Kidney (tissue), 14 donors: ENCODE data around the gene AP4E1. TPM values are rescaled to one million over a fixed set of nuclear protein-coding genes. Genes with fewer than 3 reads are reported as not detected.

ENCODE experiments used
- DNase-seq, 5 donors: peaks; one replicate each; pipeline ENCODE4 v3.0.0-alpha.2; 2013 to 2020
- FAIRE-seq: peaks from 2 replicates; lab custom pipeline; 2012; peaks lifted over from hg19 to GRCh38; lab: Jason Lieb, UNC
- H3K27ac ChIP-seq, 2 donors: one replicate each; pipeline ENCODE4 v1.7.0; 2013; ENCODE audit warnings: low read depth in 2 of 2, low read length in 2 of 2, inconsistent platforms in 1 of 2
- H3K27me3 ChIP-seq: one replicate; pipeline ENCODE4 v1.7.1; 2013; ENCODE audit warnings: low read length, inconsistent platforms; ENCODE audit not compliant: control insufficient read depth, insufficient read depth
- H3K36me3 ChIP-seq, 3 donors: one replicate each; pipeline versions ENCODE4 v1.7.0 to v1.7.1; 2013; ENCODE audit warnings: low read length in 3 of 3, control low read depth in 1 of 3, inconsistent platforms in 1 of 3; ENCODE audit not compliant: insufficient read depth in 3 of 3, control insufficient read depth in 2 of 3
- H3K4me1 ChIP-seq, 3 donors: one replicate each; pipeline versions ENCODE4 v1.7.0 to v1.7.1; 2013; ENCODE audit warnings: low read length in 3 of 3, inconsistent platforms in 1 of 3, low read depth in 1 of 3; ENCODE audit not compliant: control insufficient read depth in 2 of 3, insufficient read depth in 2 of 3
- H3K4me3 ChIP-seq, 3 donors: one replicate each; pipeline versions ENCODE4 v1.7.0 to v1.8.1; 2013; ENCODE audit warnings: low read length in 3 of 3, control low read depth in 1 of 3, inconsistent platforms in 1 of 3
- H3K9ac ChIP-seq, 3 donors: one replicate each; pipeline versions ENCODE4 v1.7.0 to v1.7.1; 2013; ENCODE audit warnings: low read length in 3 of 3, control low read depth in 1 of 3, inconsistent platforms in 1 of 3
- H3K9me3 ChIP-seq, 3 donors: one replicate each; pipeline versions ENCODE4 v1.7.0 to v1.7.1; 2013; ENCODE audit warnings: low read length in 3 of 3, control low read depth in 1 of 3, inconsistent platforms in 1 of 3; ENCODE audit not compliant: control insufficient read depth in 2 of 3, insufficient read depth in 1 of 3
- CTCF ChIP-seq: IDR thresholded peaks from 3 replicates; pipeline ENCODE4 v1.5.1; 2012; ENCODE audit warnings: mild to moderate bottlenecking, moderate library complexity, borderline replicate concordance; ENCODE audit not compliant: insufficient read depth; ENCODE audit errors: extremely low read depth
- intact Hi-C: fragments of 100-400 bp; cut with DNase I; formaldehyde crosslinking; loops from one replicate; pipeline ENCODE4 v1.11.1; 2022
- polyA plus RNA-seq: library from polyadenylated mRNA; stranded (reverse); fragments of 350-450 nt; fragmentation: Illumina TruSeq; extraction: RNeasy Lipid Tissue Mini Kit (QIAGEN cat#74804); gene quantifications from one replicate; pipeline ENCODE4 v1.2.3, GENCODE V29; 2014; ENCODE audit warnings: low read depth, low replicate concordance; ENCODE audit not compliant: insufficient read depth
- total RNA-seq: library from RNA; stranded (reverse); fragmentation: NEBNext Ultra II Directional; extraction: Animal tissue kit (Norgen Biotek cat#: 25700); gene quantifications from one replicate; pipeline ENCODE4 v1.2.1, GENCODE V29; 2021
- donor health status: control.
- donor health status: control.
- donor health status: control.
- donor health status: control.
- donor health status: control.
- donor health status: DM: yes; HTN: yes; CAD: no.
- donor health status: Normal renal cell carcinoma (clear cell type).

Gene AP4E1
- total and polyA plus RNA-seq, 2 donors from 2014 or later = 2.0 to 9.8 TPM

GRCh38 chr15:51048308-51048707 lies 139.8 kb downstream of the AP4E1 start:
- no peak for FAIRE-seq

GRCh38 chr15:51049081-51049480 lies 140.6 kb downstream of the AP4E1 start:
- H3K4me1 ChIP-seq = peaks cover 0 to 6% (median 3%) of the 10 kb centered on the region in 3 donors
- DNase-seq (no peak), FAIRE-seq (no peak)
- intact Hi-C loops = no loop called here
- H3K27ac ChIP-seq = no peak overlapping the region
- no peaks in the 10 kb centered on the region for H3K9me3 ChIP-seq
- no peaks in the 10 kb centered on the region for H3K27me3 ChIP-seq
- H3K36me3 ChIP-seq = no peaks in the 10 kb centered on the region
- H3K4me3 ChIP-seq = no peak overlapping the region
- TF ChIP-seq CTCF = no peak
- H3K9ac ChIP-seq = no peak overlapping the region

More at GRCh38 chr15:51048308-51048707, 139.8 kb downstream of the AP4E1 start:
- Histone ChIP-seq H3K9ac (no peak overlapping the region), H3K4me3 (no peak overlapping the region), H3K4me1 (peaks cover 0 to 6% (median 3%) of the 10 kb centered on the region in 3 donors), H3K9me3 (no peaks in the 10 kb centered on the region), H3K27me3 (no peaks in the 10 kb centered on the region), H3K27ac (no peak overlapping the region), H3K36me3 (no peaks in the 10 kb centered on the region)
- DNase-seq = no peak
- intact Hi-C loops = no loop called here
- no peak for TF ChIP-seq CTCF

- peaks cover 0 to 6% (median 3%) of the 10 kb centered on the region in 3 donors for H3K4me1 ChIP-seq
- no peak overlapping the region for H3K9ac ChIP-seq
- FAIRE-seq (no peak), DNase-seq (peak in 2 of 5 donors; percentile 27 to 76)
- H3K9me3 ChIP-seq = no peaks in the 10 kb centered on the region
- TF ChIP-seq CTCF = no peak
- intact Hi-C loops = no loop called here
- no peaks in the 10 kb centered on the region for H3K27me3 ChIP-seq
- H3K27ac ChIP-seq = no peak overlapping the region
- H3K4me3 ChIP-seq = no peak overlapping the region
- no peaks in the 10 kb centered on the region for H3K36me3 ChIP-seq
Observed at GRCh38 chr15:51051776-51052175, 143.3 kb downstream of the AP4E1 start.

GRCh38 chr15:51053571-51053970 lies 145.1 kb downstream of the AP4E1 start:
- no peak for FAIRE-seq
- H3K4me1 ChIP-seq = no peaks in the 10 kb centered on the region
- no peak overlapping the region for H3K9ac ChIP-seq
- no peak overlapping the region for H3K27ac ChIP-seq
- no peak for TF ChIP-seq CTCF
- intact Hi-C loops = no loop called here
- H3K27me3 ChIP-seq = no peaks in the 10 kb centered on the region
- no peak for DNase-seq
- no peak overlapping the region for H3K4me3 ChIP-seq
- no peaks in the 10 kb centered on the region for H3K36me3 ChIP-seq
- no peaks in the 10 kb centered on the region for H3K9me3 ChIP-seq
